LNCAP (cell line): Measurements from ENCODE around the gene GNGT2.

ENCODE experiments used
- TF ChIP-seq, protein P1 (sequence below): fragments of 450-650 bp; IDR thresholded peaks from 2 replicates; pipeline ENCODE4 v1.5.1; 2017; ENCODE audit warnings: mild to moderate bottlenecking

Gene GNGT2

DNA sequence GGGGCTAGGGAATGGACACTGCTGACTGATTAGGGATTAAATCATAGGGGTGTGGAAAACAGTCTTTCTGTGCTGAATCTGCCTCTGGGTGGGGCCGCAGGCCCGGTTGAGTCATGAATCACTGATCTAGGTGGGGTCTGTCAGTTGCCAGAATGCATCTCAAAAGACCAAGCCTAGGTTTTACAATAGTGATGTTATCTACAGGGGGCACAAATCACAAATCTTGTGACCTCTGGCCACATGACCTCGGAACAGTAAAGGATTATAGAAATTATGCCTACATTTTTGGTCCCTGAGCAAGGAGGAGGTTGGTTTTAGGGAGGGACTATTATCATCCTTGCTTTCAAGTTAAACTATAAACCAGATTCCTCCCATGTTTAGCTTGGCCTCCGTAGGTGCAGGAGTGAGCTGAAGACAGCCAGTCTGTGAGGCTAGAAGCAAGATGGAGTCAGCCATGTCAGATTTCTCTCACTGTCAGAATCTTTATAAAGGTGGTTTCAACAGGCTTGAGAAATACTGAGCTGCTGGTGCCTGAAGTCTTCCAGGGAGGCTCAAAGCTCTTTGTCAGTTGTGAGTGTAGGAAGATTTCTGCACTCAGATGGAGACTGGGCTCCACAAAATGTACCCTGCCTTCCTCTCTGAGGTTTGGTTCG lies 12.9 kb downstream of the GNGT2 start:
- TF ChIP-seq, protein P1, sequence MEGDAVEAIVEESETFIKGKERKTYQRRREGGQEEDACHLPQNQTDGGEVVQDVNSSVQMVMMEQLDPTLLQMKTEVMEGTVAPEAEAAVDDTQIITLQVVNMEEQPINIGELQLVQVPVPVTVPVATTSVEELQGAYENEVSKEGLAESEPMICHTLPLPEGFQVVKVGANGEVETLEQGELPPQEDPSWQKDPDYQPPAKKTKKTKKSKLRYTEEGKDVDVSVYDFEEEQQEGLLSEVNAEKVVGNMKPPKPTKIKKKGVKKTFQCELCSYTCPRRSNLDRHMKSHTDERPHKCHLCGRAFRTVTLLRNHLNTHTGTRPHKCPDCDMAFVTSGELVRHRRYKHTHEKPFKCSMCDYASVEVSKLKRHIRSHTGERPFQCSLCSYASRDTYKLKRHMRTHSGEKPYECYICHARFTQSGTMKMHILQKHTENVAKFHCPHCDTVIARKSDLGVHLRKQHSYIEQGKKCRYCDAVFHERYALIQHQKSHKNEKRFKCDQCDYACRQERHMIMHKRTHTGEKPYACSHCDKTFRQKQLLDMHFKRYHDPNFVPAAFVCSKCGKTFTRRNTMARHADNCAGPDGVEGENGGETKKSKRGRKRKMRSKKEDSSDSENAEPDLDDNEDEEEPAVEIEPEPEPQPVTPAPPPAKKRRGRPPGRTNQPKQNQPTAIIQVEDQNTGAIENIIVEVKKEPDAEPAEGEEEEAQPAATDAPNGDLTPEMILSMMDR, result no peak

GRCh38 chr17:49196520-49196919 lies 13.9 kb downstream of the GNGT2 start:
- TF ChIP-seq, protein P1, result no peak

GRCh38 chr17:49195751-49196150 lies 14.6 kb downstream of the GNGT2 start:
- TF ChIP-seq, protein P1, result no peak

DNA sequence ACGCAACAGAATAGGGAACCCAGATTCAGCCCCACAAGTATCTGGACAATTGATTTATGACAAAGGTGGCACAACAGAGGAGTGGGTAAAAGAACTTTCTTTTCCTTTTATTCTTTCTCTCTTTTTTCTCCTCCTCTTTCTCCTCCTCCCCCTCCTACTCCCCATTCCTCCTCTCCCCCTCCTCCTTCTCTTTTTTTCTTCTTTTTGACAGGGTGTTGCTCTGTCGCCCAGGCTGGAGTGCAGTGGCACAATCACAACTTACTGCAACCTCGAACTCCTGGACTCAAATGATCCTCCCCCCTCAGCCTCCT lies 16.1 kb downstream of the GNGT2 start:
- TF ChIP-seq, protein P1, result no peak

DNA sequence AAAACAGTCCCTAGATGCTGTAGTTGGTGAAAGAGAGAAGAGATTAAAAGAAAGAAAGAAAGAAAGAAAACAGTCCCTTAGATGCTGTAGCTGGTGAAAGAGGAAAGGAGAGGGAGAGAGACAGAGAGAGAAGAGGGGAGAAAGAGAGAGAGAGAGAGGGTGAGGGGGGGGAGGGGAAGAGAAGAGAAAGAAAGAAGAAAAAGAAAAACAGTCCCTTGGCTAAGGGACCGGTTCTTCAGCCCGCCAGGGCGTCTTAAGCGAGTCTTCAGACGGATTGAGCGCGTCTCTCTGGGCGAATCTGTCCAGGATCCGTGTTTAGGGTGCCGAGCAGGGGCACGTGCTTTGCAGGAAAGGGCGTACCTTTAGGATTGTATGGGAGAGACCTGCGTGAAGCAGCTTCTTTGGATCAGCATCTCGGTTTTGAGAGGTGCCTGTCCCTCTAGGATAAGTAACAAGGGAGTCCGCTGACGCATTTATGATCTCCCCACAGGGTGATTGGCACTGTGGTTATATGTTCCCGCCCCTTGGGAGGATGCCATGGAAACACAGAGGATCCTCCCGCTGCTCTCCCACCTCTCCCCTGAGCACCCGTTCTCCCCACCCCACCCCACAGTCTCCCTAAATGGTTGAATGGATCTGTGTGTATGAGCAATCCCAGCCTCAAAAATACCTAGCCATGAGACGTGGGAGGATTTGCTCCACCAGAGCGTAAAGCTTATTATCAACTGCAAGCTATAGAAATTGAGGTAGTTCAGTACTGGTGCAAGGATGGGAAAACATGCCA lies 16.7 kb downstream of the GNGT2 start:
- TF ChIP-seq, protein P1, result no peak

DNA sequence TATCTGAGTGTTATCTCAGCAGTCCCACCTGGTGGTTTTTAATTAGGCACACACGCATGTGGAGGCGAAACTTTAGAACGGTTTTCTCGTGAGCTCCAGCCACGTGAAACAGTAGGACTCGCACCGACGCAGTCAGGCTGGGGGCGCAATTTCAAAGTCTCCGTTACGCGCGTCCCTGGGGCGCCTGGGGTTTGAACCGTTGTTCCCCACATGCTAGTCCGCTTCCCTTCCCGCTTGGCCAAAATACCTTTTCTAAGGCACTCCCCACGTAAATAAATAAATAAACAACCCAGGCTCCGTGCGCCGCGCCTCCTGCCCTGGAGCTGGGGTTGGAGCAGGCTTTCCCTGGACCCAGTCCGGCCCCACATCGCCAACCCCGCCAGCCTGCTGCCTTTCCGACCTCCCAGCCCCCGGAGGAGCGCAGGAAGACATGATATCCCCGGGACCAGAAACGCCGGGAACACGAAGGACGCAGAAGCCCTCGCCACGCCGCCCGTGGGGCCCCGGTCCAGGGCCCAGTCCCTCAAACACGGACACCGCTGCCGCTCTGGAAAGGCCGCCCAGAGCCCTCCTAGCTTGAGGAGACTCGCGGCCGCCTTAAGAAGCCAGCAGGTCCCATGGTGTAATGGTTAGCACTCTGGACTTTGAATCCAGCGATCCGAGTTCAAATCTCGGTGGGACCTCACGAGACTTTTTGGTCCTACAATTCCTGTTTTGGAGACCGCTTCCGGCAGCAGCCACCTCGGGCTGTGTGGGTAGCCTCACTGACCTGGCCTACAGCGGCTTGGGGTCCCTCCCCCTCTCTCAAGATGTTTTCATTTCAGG lies 18.2 kb downstream of the GNGT2 start:
- TF ChIP-seq, protein P1, result peak; percentile 35; the same call in 1 of the 2 replicates

GRCh38 chr17:49191409-49191916 lies 18.9 kb downstream of the GNGT2 start:
- TF ChIP-seq, protein P1, result no peak
